Uterus (tissue), 4 donors: ENCODE measurements around the gene POU4F1. TPM values are rescaled to one million over a fixed set of nuclear protein-coding genes. Genes with fewer than 3 reads are reported as not detected.

Experiments
- DNase-seq, 2 donors: peaks; one replicate each; pipeline ENCODE4 v3.0.0-alpha.2; 2019 to 2020
- H3K27ac ChIP-seq, 2 donors: fragments of 200-600 bp; sonication (generic); 1 replicate in 1 of 2; 2 replicates in 1 of 2; pipeline ENCODE4 v1.5.1; 2016 to 2018
- H3K27me3 ChIP-seq, 2 donors: fragments of 200-600 bp; sonication (generic); one replicate each; pipeline ENCODE4 v1.5.1; 2018 to 2019; ENCODE audit warnings: control low read depth in 1 of 2
- H3K36me3 ChIP-seq, 2 donors: fragments of 200-600 bp; sonication (generic); one replicate each; pipeline ENCODE4 v1.5.1; 2019; ENCODE audit warnings: control low read depth in 1 of 2
- H3K4me1 ChIP-seq, 2 donors: fragments of 200-600 bp; sonication (generic); one replicate each; pipeline ENCODE4 v1.5.1; 2018 to 2019; ENCODE audit warnings: control low read depth in 1 of 2
- H3K4me3 ChIP-seq, 2 donors: fragments of 200-600 bp; sonication (generic); 1 replicate in 1 of 2; 2 replicates in 1 of 2; pipeline ENCODE4 v1.5.1; 2018 to 2019; ENCODE audit warnings: mild to moderate bottlenecking in 1 of 2
- H3K9me3 ChIP-seq, 2 donors: fragments of 200-600 bp; sonication (generic); one replicate each; pipeline ENCODE4 v1.5.1; 2019; ENCODE audit warnings: control low read depth in 1 of 2
- POLR2A ChIP-seq, 2 donors: fragments of 450-650 bp; IDR thresholded peaks; one replicate each; pipeline ENCODE4 v1.6.1; 2016; ENCODE audit warnings: antibody characterized with exemption in 2 of 2, mild to moderate bottlenecking in 1 of 2, moderate library complexity in 1 of 2
- intact Hi-C: fragments of 100-400 bp; cut with DNase I; formaldehyde crosslinking; loops from one replicate; pipeline ENCODE4 v1.15.1; 2023; ENCODE audit warnings: low total_unique reads
- total RNA-seq, 4 donors: library from RNA; depleted of rRNA in 3 of 4; stranded (reverse); fragments of >200 nt in 3 of 4; gene quantifications; one replicate each; pipeline versions ENCODE4 v1.1.0 to v1.2.4, GENCODE V29; 2014 to 2023
- TF ChIP-seq, protein P1 (sequence below), 4 experiments: fragments of 200-600 bp in 2 of 4; fragments of 450-650 bp in 2 of 4; sonication (generic) in 2 of 4; IDR thresholded peaks; one replicate each; pipeline ENCODE4 v1.5.1; 2016 to 2019; ENCODE audit warnings: antibody characterized with exemption in 4 of 4, mild to moderate bottlenecking in 2 of 4, moderate library complexity in 1 of 4
- donor health status: DM: yes; HTN: yes; CAD: no.

POU4F1 gene
- total RNA-seq, 4 donors from 2014 or later: not detected

DNA sequence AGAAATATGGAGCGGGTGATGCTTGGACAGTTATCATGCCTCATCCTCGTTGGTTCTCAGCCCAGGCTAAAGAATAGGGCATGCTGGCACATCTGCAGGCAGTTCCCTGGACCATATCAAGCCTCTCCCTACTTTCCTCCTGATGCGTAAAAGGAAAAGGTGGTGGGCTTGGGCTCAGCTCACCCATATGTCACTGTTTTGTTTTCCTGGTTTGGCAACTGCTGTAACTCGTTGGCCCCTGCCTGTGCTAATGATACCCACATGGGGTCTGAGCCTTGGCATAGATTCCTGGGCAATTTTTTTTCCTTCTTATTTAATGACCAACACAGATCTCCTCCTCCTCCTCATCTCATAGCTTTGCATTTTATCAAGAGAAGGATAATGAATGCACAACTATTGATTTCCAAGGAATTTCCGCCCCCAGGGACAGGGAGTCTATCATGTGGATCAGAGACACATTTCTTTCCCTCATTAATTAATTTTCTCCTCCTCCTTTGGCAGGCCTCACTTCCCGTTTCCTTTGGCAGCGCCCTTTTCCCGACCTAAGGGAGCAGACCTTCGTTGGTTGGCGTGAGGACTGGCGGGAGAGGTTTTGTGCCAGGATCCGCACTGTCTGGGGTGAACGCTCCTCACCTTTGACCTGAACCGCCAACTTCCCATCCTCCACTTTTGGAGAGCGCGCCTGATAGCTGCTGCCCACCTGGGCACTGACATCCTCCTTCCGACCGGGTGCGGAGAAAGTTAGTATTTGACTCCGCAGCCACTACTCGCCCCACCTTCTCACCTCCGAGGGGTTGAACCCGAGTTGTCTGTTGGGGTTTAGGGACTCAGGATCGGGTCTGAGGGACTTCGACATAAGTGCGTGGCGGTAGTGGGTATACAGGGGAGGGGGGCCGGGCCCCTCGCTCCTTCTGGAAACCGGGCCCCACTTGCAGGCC is 3.4 kb upstream of the POU4F1 start:
- Histone ChIP-seq H3K9me3 (no peaks in the 10 kb centered on the region), H3K4me1 (peaks cover 4 to 25% of the 10 kb centered on the region in 2 donors), H3K27ac (no peak overlapping the region), H3K36me3 (no peaks in the 10 kb centered on the region), H3K4me3 (no peak overlapping the region), H3K27me3 (peaks cover 30 to 50% of the 10 kb centered on the region in 2 donors)
- TF ChIP-seq, protein P1, sequence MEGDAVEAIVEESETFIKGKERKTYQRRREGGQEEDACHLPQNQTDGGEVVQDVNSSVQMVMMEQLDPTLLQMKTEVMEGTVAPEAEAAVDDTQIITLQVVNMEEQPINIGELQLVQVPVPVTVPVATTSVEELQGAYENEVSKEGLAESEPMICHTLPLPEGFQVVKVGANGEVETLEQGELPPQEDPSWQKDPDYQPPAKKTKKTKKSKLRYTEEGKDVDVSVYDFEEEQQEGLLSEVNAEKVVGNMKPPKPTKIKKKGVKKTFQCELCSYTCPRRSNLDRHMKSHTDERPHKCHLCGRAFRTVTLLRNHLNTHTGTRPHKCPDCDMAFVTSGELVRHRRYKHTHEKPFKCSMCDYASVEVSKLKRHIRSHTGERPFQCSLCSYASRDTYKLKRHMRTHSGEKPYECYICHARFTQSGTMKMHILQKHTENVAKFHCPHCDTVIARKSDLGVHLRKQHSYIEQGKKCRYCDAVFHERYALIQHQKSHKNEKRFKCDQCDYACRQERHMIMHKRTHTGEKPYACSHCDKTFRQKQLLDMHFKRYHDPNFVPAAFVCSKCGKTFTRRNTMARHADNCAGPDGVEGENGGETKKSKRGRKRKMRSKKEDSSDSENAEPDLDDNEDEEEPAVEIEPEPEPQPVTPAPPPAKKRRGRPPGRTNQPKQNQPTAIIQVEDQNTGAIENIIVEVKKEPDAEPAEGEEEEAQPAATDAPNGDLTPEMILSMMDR (IDR thresholded peaks at IDR 0.05): no peak
- TF ChIP-seq POLR2A (IDR thresholded peaks at IDR 0.05): no peak
- intact Hi-C loops: no loop called here
- DNase-seq: no peak

DNA sequence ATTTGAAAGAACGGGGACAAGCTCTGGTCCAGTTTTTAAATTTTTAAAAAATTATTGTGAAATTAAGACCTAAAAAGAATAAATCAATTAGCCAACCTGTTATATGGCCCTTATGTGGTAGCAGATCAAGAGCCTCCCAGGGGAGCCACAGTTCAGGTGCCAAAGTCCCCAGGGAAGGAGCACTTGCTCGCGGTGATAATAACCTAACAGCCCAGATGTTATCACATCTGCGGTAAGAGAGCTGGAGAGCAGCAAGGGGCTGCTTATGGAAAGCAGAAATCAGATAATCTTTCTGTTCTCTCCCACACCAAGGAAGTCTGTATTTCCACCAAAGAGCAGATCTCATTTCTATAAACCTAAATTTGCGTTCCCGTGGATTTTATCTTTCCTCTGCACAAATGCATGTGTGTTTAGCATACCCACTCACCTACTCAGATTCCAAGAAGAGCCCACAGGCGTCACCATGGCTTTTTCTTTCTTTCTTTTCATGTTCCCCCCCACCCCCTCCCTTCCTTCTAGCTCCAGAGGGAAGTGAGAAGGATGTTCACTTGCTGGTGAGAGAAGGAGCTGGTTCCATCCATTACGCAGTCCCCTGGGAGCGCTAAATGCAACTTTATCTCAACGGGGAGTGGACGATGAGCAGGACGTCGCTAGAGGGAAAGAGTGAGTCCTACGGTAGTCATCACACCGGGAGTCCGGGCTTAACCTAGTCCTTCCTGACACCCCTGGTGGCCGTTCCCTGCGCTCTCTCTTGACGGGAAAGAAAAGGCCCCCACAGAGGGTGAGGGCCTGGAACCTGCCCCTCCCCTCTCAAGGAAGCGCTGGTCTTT is 1.6 kb upstream of the POU4F1 start:
- no peak overlapping the region for H3K4me3 ChIP-seq
- peaks cover 4 to 25% of the 10 kb centered on the region in 2 donors for H3K4me1 ChIP-seq
- no peak overlapping the region for H3K27ac ChIP-seq
- intact Hi-C loops: no loop called here
- H3K9me3 ChIP-seq: no peaks in the 10 kb centered on the region
- DNase-seq: no peak
- TF ChIP-seq POLR2A (IDR thresholded peaks at IDR 0.05): no peak
- TF ChIP-seq, protein P1 (IDR thresholded peaks at IDR 0.05): no peak
- peaks cover 43 to 66% of the 10 kb centered on the region in 2 donors for H3K27me3 ChIP-seq
- no peaks in the 10 kb centered on the region for H3K36me3 ChIP-seq

DNA sequence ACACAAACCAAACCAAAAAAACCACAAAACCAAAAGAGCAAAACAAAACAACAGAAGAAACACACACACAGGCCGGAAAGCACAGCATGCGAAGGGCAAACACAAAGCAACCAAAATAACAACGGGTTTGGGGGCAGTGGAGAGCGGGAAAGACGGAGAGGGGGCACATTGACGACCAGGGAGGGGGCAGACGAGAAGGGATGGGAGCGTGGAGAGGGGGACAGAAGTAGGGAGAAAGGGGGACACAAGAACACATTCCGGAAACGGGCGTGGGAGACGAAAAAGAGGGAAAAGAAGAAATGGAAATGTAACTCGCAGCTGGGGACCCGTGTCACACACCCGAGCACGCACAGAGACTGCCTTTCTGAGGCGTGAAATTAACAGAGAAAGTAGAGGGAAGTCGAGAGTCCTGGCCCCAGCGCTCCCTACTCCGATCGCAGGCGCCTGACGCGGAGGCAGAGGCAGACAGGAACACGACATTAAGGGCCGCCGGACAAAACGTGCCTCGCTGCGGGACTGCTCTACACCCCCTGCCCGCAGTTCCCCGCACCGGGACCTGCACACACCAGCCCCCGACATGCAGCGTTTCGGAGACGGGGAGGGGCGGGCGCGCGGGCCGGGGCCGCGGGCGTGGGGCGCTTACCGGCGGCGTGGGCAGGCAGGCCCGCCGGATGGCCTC is 652 bp downstream of the POU4F1 start:
- intact Hi-C loops: no loop called here
- Histone ChIP-seq H3K9me3 (peaks cover 0 to 3% of the 10 kb centered on the region in 2 donors), H3K27ac (no peak overlapping the region), H3K4me3 (peak overlapping the region in 1 of 2 donors; percentile 25), H3K4me1 (peaks cover 0 to 15% of the 10 kb centered on the region in 2 donors), H3K36me3 (no peaks in the 10 kb centered on the region), H3K27me3 (peaks cover 40 to 77% of the 10 kb centered on the region in 2 donors)
- no peak for DNase-seq
- TF ChIP-seq, protein P1 (IDR thresholded peaks at IDR 0.05): no peak
- TF ChIP-seq POLR2A (IDR thresholded peaks at IDR 0.05): no peak

DNA sequence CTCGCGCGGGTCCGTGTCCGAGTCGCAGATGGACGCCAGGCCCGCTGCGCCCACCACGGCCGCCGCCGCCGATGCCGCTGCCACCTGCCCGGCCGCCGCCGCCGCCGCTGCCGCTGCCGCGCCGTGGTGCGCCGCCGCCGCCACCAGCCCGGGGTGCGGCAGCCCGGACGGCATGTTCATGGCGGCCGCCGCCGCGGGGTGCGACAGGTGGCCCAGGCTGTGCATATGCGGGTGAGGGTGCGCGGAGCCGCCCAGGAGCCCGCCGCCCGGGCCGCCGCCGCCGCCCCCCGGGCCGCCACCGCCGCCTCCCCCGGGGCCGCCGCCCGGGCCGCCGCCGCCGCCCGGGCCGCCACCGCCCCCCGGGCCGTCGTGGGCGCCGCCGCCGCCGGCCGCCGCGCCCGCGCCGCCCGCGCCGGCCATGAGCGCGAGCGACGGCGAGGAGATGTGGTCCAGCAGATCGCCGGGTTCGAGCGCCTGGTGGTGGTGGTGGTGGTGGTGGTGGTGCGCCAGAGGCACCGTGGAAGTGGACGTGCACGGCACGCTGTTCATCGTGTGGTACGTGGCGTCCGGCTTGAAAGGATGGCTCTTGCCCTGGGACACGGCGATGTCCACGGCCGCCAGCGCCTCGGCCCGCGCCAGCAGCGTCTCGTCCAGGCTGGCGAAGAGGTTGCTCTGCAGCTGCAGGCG is 1.3 kb downstream of the POU4F1 start:
- no peak overlapping the region for H3K27ac ChIP-seq
- H3K9me3 ChIP-seq: peaks cover 0 to 3% of the 10 kb centered on the region in 2 donors
- H3K4me3 ChIP-seq: no peak overlapping the region
- no peaks in the 10 kb centered on the region for H3K36me3 ChIP-seq
- TF ChIP-seq, protein P1 (IDR thresholded peaks at IDR 0.05): no peak
- no peak for TF ChIP-seq POLR2A (IDR thresholded peaks at IDR 0.05)
- intact Hi-C loops: no loop called here
- DNase-seq: no peak
- peaks cover 41 to 77% of the 10 kb centered on the region in 2 donors for H3K27me3 ChIP-seq
- peaks cover 0 to 9% of the 10 kb centered on the region in 2 donors for H3K4me1 ChIP-seq
